Non-pigmented ciliary epithelial cell (primary cell): ENCODE measurements around the gene MTUS2.

ENCODE experiments used
- DNase-seq: peaks from one replicate; pipeline ENCODE4 v3.0.0-alpha.2; 2010; ENCODE audit warnings: low read depth

MTUS2 gene

DNA sequence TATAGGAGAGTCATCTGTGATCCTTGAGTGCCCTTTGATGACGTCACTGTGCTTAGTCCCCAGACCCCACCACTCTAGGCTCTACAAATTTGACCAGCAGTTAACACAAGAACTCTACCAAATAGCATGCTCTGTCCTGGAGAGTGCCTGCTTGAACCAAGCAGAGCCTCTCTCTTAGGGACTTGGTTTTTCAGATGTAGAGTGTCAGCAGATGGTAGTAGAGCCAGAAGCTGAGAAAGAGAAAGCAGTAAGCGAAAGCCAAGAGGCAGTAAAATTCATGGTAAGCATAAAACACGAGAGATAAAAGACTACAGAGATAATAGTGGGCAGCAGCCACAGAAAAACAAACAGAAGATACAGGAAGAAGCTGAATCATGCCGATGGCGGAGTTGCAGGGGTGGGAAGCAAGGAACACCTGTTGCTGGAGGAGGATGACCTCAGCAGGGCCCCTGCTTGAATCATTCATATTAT is 582.1 kb downstream of the MTUS2 start:
- peak; percentile 23 for DNase-seq

- DNase-seq = no peak
Measured at GRCh38 chr13:29405401-29405800, 585.3 kb downstream of the MTUS2 start.

- DNase-seq = no peak
Measured at GRCh38 chr13:29411481-29411880, 591.3 kb downstream of the MTUS2 start.

- no peak for DNase-seq
Measured at GRCh38 chr13:29418026-29418425, 597.9 kb downstream of the MTUS2 start.

GRCh38 chr13:29421118-29421517 is 601.0 kb downstream of the MTUS2 start:
- no peak for DNase-seq

DNA sequence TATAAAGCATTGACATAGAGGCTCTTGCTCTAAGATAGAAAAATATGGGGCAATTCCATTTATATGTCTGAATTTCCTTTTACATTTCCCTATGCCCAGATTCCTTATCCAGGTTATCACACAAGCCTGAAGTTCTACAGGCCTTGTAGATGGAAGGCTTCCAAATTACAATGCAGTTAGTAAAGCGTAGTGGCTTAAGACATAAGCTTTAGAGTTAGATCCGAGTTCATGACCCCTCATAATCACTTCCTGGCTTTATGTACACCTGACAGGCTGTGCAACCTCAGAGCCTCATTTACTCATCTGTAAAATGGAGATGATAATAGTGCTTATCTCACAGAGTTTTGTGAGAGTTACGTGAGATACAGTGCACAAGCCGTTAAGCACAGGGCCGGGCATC is 601.9 kb downstream of the MTUS2 start:
- no peak for DNase-seq

DNA sequence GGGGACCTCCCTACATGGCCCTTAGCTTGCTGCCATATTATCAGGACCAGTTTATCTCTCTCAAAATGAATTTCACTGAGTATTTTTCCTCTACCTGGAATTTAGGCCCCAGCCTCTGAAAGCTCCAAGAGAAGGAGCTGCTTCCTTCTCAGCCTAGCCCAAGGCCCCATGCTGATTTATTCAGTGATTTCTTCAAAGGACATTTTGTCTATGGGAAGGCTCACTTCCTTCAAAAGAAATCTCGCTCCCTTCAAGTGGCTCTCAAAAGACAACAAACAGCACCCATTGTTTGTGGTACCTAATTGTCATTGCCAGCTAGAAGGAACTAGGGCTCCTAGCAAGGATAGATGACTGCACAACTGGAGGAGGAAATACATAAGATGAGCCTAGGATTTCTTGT is 602.9 kb downstream of the MTUS2 start:
- DNase-seq = no peak

DNA sequence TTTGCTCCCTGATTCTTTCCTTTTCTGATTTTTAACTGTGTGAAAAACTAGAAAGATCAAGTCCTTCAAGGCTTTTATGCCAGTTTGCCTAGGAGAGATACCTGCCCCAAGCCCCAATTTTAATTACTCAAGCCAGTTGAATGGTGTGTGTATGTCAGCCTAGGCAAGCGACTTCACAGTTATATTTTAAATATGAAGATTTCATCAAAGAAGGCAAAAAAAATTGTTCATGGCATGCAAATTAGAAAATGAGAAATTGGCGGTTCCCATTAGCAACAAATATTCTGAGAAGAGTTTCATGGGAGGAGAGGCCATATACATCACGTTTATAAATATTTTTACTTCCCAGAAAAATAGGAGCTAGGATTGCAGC is 607.8 kb downstream of the MTUS2 start:
- no peak for DNase-seq

GRCh38 chr13:29428310-29429181 is 608.4 kb downstream of the MTUS2 start:
- no peak for DNase-seq

GRCh38 chr13:29429286-29429900 is 609.3 kb downstream of the MTUS2 start:
- no peak for DNase-seq

DNA sequence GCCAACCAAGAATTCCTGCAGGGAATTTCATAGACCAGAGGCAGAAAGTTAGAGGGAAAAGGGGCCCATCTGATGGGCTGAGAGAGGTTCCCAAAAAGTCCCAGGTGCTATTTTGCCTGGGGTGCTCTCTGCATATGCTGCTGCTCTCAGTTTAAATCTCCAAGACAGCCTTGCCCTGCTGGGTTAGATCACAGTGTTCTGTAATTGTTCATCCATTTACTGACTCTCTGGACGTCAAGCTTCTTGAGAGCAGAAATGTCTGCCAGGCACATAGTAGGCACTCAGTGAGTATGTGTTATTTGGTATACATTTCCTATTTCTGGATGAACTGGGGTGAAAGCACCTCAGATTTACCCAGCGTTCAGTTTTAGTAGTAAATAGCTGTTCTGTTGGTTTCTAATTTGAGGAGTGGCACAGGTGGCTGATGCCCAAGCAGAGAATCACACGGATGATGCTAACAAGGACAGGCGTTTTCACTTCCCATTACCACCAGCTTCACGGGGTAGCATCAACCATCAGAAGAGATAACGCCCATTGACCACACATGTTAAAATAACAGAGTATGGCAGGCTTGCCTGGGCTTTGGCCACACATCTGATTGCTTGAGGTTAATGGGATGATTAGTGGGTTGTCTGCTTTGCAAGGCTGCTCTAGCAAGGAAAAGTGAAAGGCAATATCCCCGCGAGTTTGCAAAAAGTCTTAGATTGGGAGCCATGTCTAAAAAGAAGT is 614.2 kb downstream of the MTUS2 start:
- no peak for DNase-seq

- DNase-seq = peak; percentile 75
Measured at GRCh38 chr13:29435125-29435911, 615.2 kb downstream of the MTUS2 start.

DNA sequence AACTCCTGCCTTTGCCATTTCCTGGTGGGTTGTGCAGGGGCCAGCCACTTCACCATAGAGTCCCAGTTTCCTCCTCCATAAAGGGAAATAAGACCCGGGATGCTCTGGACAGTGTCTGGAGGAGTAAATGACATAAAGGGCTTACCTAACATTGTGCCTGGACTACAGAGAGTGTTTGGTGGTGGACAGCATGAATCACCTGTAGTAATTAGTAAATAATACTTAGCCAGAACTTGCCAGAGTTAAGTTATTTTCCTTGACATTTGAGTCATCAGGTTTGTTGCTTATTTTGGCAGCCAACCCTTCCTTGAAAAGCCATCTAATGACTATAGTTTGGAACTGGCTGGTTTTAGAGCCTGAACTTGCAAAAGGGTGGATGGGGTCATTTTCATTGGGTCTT is 616.2 kb downstream of the MTUS2 start:
- DNase-seq = no peak

DNA sequence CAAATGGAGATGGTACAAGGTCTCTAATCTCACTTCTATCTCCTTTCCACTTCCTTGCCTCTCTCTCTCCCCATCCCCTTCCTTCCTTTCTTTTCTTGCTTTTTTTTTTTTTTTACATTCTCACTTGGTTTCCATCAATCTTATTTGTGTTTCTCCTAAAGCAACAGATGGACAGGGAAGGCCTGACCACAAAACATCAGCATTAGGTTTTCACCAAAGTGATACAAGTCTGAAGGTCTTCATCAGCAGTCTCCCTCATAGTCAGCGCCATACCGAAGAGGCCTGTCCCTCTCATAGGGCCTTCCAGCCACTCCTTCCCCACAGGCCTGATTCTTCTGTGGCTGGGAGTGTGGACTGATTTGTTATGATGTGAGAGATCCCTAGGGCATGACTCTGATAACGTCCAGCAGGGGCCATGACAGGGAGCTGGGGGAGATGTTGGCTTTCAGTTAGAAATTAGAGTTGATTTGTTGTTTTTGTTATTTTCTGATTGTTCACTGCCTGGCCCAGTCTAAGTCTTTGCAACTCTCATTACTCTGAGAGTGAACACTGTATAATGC is 616.7 kb downstream of the MTUS2 start:
- DNase-seq = no peak

GRCh38 chr13:29438769-29439168 is 618.6 kb downstream of the MTUS2 start:
- no peak for DNase-seq

GRCh38 chr13:29439601-29440388 is 619.7 kb downstream of the MTUS2 start:
- DNase-seq = no peak

- DNase-seq = no peak
Measured at GRCh38 chr13:29441306-29441705, 621.2 kb downstream of the MTUS2 start.

GRCh38 chr13:29446016-29446415 is 625.9 kb downstream of the MTUS2 start:
- DNase-seq = no peak

GRCh38 chr13:29448174-29448573 is 628.0 kb downstream of the MTUS2 start:
- no peak for DNase-seq

GRCh38 chr13:29449726-29450125 is 629.6 kb downstream of the MTUS2 start:
- no peak for DNase-seq

DNA sequence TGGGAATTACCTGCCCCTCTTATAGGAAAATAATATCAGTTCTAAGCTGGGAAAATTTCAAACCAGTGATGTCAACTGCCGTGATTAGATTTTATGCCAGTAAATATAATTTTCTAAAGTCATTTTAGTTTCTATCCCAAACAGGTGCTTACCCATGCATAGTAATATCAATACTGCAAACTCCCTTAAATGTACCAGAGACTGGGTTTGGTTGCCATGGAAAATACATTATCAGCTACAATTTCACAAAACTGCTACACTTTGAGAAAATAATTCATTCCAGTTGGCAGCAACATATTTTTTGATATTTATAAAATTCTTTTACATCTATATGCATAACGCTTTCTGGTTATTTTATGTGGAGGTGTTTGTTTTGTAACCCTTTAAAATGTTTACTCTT is 631.8 kb downstream of the MTUS2 start:
- no peak for DNase-seq
